Epidermal melanocyte (primary cell): ENCODE data around the gene EXD1.
A peak's percentile ranks its signal among the peaks of the same experiment; 100 is the strongest.
"Not testable (repeated sequence)": the region's sequence is repeated elsewhere in the genome, so short reads cannot be mapped to it uniquely, and the experiment has no call there.

Experiments used
- DNase-seq: peaks from one replicate; pipeline ENCODE4 v3.0.0; 2011; ENCODE audit warnings: low spot score; ENCODE audit not compliant: insufficient read length

EXD1 gene

GRCh38 chr15:41230650-41231421 lies at the start of gene EXD1, which contains the start of gene CHP1:
TSS of gene EXD1 (minus strand) at chr15:41230757. CDS start at chr15:41226575, 4,182 bp downstream.
TSS of gene CHP1 (plus strand) at chr15:41231268. CDS start at chr15:41231383, 115 bp downstream.
- DNase-seq, result peak; percentile 87

- DNase-seq, result no peak
Measured at GRCh38 chr15:41279535-41280283, 49.2 kb upstream of the EXD1 start.

- no peak for DNase-seq
Measured at GRCh38 chr15:41278319-41278718, 47.8 kb upstream of the EXD1 start.

- DNase-seq, result no peak
Measured at GRCh38 chr15:41276831-41277230, 46.3 kb upstream of the EXD1 start.

- no peak for DNase-seq
Measured at GRCh38 chr15:41269887-41270286, 39.3 kb upstream of the EXD1 start.

GRCh38 chr15:41263891-41264351 lies 33.4 kb upstream of the EXD1 start:
- DNase-seq, result no peak

- no peak for DNase-seq
Measured at GRCh38 chr15:41262571-41262970, 32.0 kb upstream of the EXD1 start.

- DNase-seq, result not testable (repeated sequence)
Measured at GRCh38 chr15:41260924-41261323, 30.4 kb upstream of the EXD1 start.

GRCh38 chr15:41259546-41260189 lies 29.1 kb upstream of the EXD1 start:
- DNase-seq, result no peak

- no peak for DNase-seq
Measured at GRCh38 chr15:41258750-41259471, 28.4 kb upstream of the EXD1 start.

- DNase-seq, result no peak
Measured at GRCh38 chr15:41256577-41257038, 26.1 kb upstream of the EXD1 start.

GRCh38 chr15:41256103-41256502 lies 25.5 kb upstream of the EXD1 start:
- no peak for DNase-seq

GRCh38 chr15:41254560-41254959 lies 24.0 kb upstream of the EXD1 start:
- no peak for DNase-seq

GRCh38 chr15:41251411-41251810 lies 20.9 kb upstream of the EXD1 start:
- no peak for DNase-seq

- not testable (repeated sequence) for DNase-seq
Measured at GRCh38 chr15:41250745-41251144, 20.2 kb upstream of the EXD1 start.

GRCh38 chr15:41241221-41241964 lies 10.8 kb upstream of the EXD1 start:
- DNase-seq, result peak; percentile 78

GRCh38 chr15:41238100-41238499 lies 7.5 kb upstream of the EXD1 start:
- no peak for DNase-seq

- no peak for DNase-seq
Measured at GRCh38 chr15:41235929-41236328, 5.4 kb upstream of the EXD1 start.

- not testable (repeated sequence) for DNase-seq
Measured at GRCh38 chr15:41235228-41235627, 4.7 kb upstream of the EXD1 start.

GRCh38 chr15:41233367-41233771 lies 2.8 kb upstream of the EXD1 start:
- no peak for DNase-seq
